Upper lobe of left lung (tissue), 4 donors: ENCODE results near the gene SNAI3.

Experiments used
- POLR2A ChIP-seq, 4 donors: fragments of 450-650 bp; IDR thresholded peaks; one replicate each; pipeline ENCODE4 v1.5.1; 2016 to 2017; ENCODE audit warnings: antibody characterized with exemption in 4 of 4, mild to moderate bottlenecking in 2 of 4
- TF ChIP-seq, protein P1 (sequence below), 6 experiments: fragments of 450-650 bp in 4 of 6; fragments of 200-600 bp in 2 of 6; sonication (generic) in 2 of 6; IDR thresholded peaks; one replicate each; pipeline ENCODE4 v1.5.1; 2016 to 2019; ENCODE audit warnings: antibody characterized with exemption in 6 of 6

DNA sequence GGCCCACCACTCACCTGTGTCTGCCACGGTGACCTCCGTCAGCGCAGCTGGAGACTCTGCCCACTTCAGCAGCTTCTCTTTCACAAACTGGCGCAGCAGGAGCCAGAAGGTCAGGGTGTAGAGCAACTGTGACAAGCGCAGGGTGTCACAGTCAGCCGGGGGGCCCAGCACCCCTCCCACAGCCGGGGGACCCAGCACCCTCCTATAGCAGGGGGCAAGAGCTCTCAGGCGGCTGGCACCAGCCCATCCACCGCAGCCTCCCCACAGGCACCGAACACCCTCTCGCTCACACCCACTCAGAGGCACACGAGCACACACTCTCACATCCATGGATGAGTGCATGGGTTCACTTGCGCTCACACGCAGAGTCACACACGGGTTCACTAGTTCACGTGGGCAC is 48.8 kb upstream of the SNAI3 start:
- TF ChIP-seq, protein P1, sequence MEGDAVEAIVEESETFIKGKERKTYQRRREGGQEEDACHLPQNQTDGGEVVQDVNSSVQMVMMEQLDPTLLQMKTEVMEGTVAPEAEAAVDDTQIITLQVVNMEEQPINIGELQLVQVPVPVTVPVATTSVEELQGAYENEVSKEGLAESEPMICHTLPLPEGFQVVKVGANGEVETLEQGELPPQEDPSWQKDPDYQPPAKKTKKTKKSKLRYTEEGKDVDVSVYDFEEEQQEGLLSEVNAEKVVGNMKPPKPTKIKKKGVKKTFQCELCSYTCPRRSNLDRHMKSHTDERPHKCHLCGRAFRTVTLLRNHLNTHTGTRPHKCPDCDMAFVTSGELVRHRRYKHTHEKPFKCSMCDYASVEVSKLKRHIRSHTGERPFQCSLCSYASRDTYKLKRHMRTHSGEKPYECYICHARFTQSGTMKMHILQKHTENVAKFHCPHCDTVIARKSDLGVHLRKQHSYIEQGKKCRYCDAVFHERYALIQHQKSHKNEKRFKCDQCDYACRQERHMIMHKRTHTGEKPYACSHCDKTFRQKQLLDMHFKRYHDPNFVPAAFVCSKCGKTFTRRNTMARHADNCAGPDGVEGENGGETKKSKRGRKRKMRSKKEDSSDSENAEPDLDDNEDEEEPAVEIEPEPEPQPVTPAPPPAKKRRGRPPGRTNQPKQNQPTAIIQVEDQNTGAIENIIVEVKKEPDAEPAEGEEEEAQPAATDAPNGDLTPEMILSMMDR (IDR thresholded peaks at IDR 0.05), result no peak
- TF ChIP-seq POLR2A (IDR thresholded peaks at IDR 0.05), result no peak
